HG02870 (cell line): ENCODE measurements around the gene CTIF.
A peak's percentile ranks its signal among the peaks of the same experiment; 100 is the strongest.

Experiments used
- ATAC-seq: cut with Tn5 transposase; IDR thresholded peaks from one replicate; pipeline ENCODE4 v1.9.1; 2021; ENCODE audit warnings: mild to moderate bottlenecking, moderate library complexity; ENCODE audit not compliant: unreplicated experiment

The CTIF gene

GRCh38 chr18:48889115-48889941 lies 350.5 kb downstream of the CTIF start:
- ATAC-seq, result no peak

- no peak for ATAC-seq
These were observed 351.3 kb downstream of the CTIF start for GRCh38 chr18:48889981-48890762.

GRCh38 chr18:48891721-48892120 lies 352.9 kb downstream of the CTIF start:
- no peak for ATAC-seq

GRCh38 chr18:48892146-48892855 lies 353.5 kb downstream of the CTIF start:
- no peak for ATAC-seq

GRCh38 chr18:48893061-48893607 lies 354.3 kb downstream of the CTIF start:
- ATAC-seq, result no peak

- no peak for ATAC-seq
These were observed 355.1 kb downstream of the CTIF start for GRCh38 chr18:48893608-48894600.

- ATAC-seq, result no peak
These were observed 356.0 kb downstream of the CTIF start for GRCh38 chr18:48894799-48895346.

- ATAC-seq, result no peak
These were observed 357.6 kb downstream of the CTIF start for GRCh38 chr18:48896326-48896874.

GRCh38 chr18:48896875-48897511 lies 358.2 kb downstream of the CTIF start:
- ATAC-seq, result peak; percentile 79

- ATAC-seq, result peak; percentile 10
These were observed 358.7 kb downstream of the CTIF start for GRCh38 chr18:48897531-48897930.

GRCh38 chr18:48898521-48898920 lies 359.7 kb downstream of the CTIF start:
- ATAC-seq, result no peak

- no peak for ATAC-seq
These were observed 360.8 kb downstream of the CTIF start for GRCh38 chr18:48899558-48900174.

- no peak for ATAC-seq
These were observed 361.6 kb downstream of the CTIF start for GRCh38 chr18:48900469-48900868.

GRCh38 chr18:48901145-48902022 lies 362.6 kb downstream of the CTIF start:
- ATAC-seq, result no peak

GRCh38 chr18:48902023-48902855 lies 363.4 kb downstream of the CTIF start:
- no peak for ATAC-seq

GRCh38 chr18:48902856-48903601 lies 364.2 kb downstream of the CTIF start:
- no peak for ATAC-seq
